GM12892 (cell line): ENCODE results near the gene GFPT2.

Experiments used
- POLR2A ChIP-seq: IDR thresholded peaks from 2 replicates; pipeline ENCODE4 v1.6.1; 2011; ENCODE audit warnings: low read depth, low read length, control low read depth
- POLR2AphosphoS5 ChIP-seq: IDR thresholded peaks from 2 replicates; pipeline ENCODE4 v1.6.1; 2011; ENCODE audit warnings: low read depth, low read length, control low read depth
- TAF1 ChIP-seq: IDR thresholded peaks from 2 replicates; pipeline ENCODE4 v1.6.1; 2011; ENCODE audit warnings: low read depth, mild to moderate bottlenecking, control low read depth, low read length, borderline replicate concordance

DNA sequence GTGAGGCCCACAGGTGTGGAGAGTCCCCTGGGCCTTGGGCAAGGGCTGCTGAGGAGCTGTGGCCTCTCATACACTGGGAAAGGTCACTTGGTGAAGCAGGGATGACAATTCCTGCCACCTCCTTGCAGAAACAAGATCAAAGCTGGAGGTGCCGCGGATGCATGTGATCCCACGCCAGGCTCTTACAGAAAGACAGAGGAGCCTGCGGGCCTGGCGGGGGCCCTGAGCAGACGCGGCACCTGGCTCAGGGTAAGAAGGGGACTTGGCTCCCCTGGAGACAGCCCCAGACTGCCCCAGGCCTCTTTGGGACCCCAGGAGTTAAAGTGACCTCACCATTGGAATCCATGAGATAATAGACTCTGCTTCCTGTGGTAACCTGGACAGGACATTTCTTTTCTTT, 4.8 kb downstream of the GFPT2 start:
- TF ChIP-seq POLR2A: no peak
- TF ChIP-seq POLR2AphosphoS5: no peak
- no peak for TF ChIP-seq TAF1
